Heart left ventricle (tissue), 16 donors: ENCODE measurements around the gene RIPK3. TPM values are rescaled to one million over a fixed set of nuclear protein-coding genes. Genes with fewer than 3 reads are reported as not detected.

Experiments
- ATAC-seq, 4 donors: fragments of 200-7000 bp; cut with Tn5 transposase; one replicate each; pipeline ENCODE4 v1.9.1; 2020 to 2022; ENCODE audit warnings: moderate library complexity in 4 of 4, mild to moderate bottlenecking in 3 of 4, moderate number of reproducible peaks in 1 of 4
- DNase-seq, 5 donors: peaks; one replicate each; pipeline ENCODE4 v3.0.0-alpha.2; 2020
- H3K27ac ChIP-seq, 12 donors: fragments of 200-600 bp; sonication (generic) in 4 of 12; one replicate each; pipeline versions ENCODE4 v1.5.0 to v1.8.0; 2016 to 2022; ENCODE audit warnings: mild to moderate bottlenecking in 2 of 12
- H3K27me3 ChIP-seq, 9 donors: fragments of 200-600 bp; sonication (generic) in 2 of 9; one replicate each; pipeline versions ENCODE4 v1.5.1 to v1.8.0; 2016 to 2022; ENCODE audit warnings: mild to moderate bottlenecking in 3 of 9
- H3K36me3 ChIP-seq, 9 donors: fragments of 200-600 bp; sonication (generic) in 2 of 9; one replicate each; pipeline versions ENCODE4 v1.5.0 to v1.8.0; 2018 to 2022; ENCODE audit warnings: mild to moderate bottlenecking in 2 of 9
- H3K4me1 ChIP-seq, 12 donors: fragments of 200-600 bp; sonication (generic) in 4 of 12; one replicate each; pipeline versions ENCODE4 v1.5.0 to v1.8.0; 2016 to 2022; ENCODE audit warnings: mild to moderate bottlenecking in 3 of 12
- H3K4me3 ChIP-seq, 12 donors: fragments of 200-600 bp; sonication (generic) in 4 of 12; one replicate each; pipeline versions ENCODE4 v1.5.0 to v1.8.0; 2017 to 2022; ENCODE audit warnings: mild to moderate bottlenecking in 9 of 12, moderate library complexity in 4 of 12
- H3K9me3 ChIP-seq, 12 donors: fragments of 200-600 bp; sonication (generic) in 4 of 12; one replicate each; pipeline versions ENCODE4 v1.5.0 to v1.8.0; 2016 to 2022; ENCODE audit warnings: mild to moderate bottlenecking in 1 of 12
- POLR2A ChIP-seq, 2 donors: fragments of 450-650 bp; IDR thresholded peaks; one replicate each; pipeline ENCODE4 v1.6.1; 2017; ENCODE audit warnings: antibody characterized with exemption in 2 of 2, mild to moderate bottlenecking in 2 of 2, moderate library complexity in 2 of 2
- WGBS, 4 donors: extraction: QIAGEN DNeasy Blood & Tissue Kit in 2 of 4; methylation state at CpG; one replicate each; pipeline versions ENCODE4 v1.1.5 to v1.1.7; 2013 to 2018; 5-methylcytosine and 5-hydroxymethylcytosine counted together
- intact Hi-C, 10 donors: fragments of 100-400 bp; cut with DNase I; formaldehyde crosslinking; loops; one replicate each; pipeline versions ENCODE4 v1.11.1 to v1.14.2; 2022
- polyA plus RNA-seq, 2 donors: library from polyadenylated mRNA; stranded (reverse); fragments of 200-250 nt; gene quantifications; one replicate each; pipeline ENCODE4 v1.2.3, GENCODE V29; 2013
- total RNA-seq, 9 donors: library from RNA; depleted of rRNA in 2 of 9; stranded (reverse); fragments of >200 nt in 2 of 9; fragmentation: NEBNext Ultra II Directional in 3 of 9; extraction: Animal tissue kit (Norgen Biotek cat#: 25700) in 3 of 9; gene quantifications; one replicate each; pipeline versions ENCODE4 v1.1.0 to v1.2.4, GENCODE V29; 2016 to 2023
- TF ChIP-seq, protein P1 (sequence below), 12 donors: fragments of 200-600 bp; sonication (generic) in 4 of 12; IDR thresholded peaks; one replicate each; pipeline versions ENCODE4 v1.5.0 to v1.8.0; 2018 to 2022; ENCODE audit warnings: antibody characterized with exemption in 12 of 12, mild to moderate bottlenecking in 5 of 12
- donor health status: ischemic (EF 13 %, LVEDD 7.1; RV severe dilation, severe dysfunction).
- donor health status: healthy with polysubstance abuse.
- donor health status: DM: no; HTN: yes; CAD: no.
- donor health status: DM: no; HTN: no; CAD: no.
- donor health status: ischemic (EF 25% LVEDD 6.9; RV normal size, moderate dysfunction).
- donor health status: ischemic (EF 25% LVEDD 5.7; RV mildly dilated, moderate dysfunction).
- donor health status: healthy.
- donor health status: DM: yes; HTN: yes; CAD: no.
- donor health status: ischemic (EF 35%, LVEDD 5.7; RV mildly dilated, moderate dysfunction).
- donor health status: nonischemic (EF 11% LVEDD 7.7; RV severe dilation, severe dysfunction).
- donor health status: DM: yes; HTN: yes; CAD: no.
- donor health status: PGD.
- donor health status: ischemic (EF 29% LVEDD 5.4; RV normal size, mild dysfunction).
- donor health status: nonischemic (EF 23%, LVEDD 6.1; RV moderate dilation, normal function).

The RIPK3 gene
- total and polyA plus RNA-seq, 11 donors: 0.75 to 10.5 (median 3.0) TPM

DNA sequence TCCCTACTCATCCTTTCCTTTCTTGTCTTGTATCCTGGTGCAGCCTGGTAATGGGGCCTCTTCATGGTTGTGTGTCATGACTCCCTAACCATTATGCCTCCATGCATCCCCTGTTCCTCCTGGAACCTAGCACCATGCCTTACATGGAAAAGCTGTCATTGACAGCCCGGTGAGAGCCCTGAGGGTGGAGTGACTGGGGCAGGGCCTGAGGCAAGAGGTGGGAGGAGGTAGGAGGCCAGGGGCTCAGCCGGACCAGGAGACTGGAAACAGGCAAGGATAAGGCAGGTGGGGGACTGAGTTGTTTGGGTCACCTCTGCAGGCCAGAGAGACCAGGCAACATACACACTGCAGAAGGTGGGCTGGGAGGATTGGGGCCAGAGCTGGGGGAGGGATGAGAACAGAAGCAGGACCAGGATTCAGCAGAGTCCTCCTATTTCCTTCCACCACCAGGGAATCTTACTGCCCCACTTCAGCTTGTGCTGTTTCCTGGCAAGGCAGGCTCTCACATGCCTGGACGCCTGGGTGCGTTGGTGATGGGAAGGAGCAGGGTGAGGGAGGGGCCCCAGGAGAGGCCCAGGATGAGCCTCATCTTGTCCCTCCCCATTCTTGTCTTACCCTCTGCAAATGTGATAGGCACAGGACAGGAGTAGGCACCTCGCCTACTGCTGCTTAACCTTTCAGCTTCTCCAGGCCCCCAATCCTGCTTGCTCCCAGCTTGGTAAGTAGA, 30.1 kb downstream of the RIPK3 start, which contains the start of gene LTB4R2:
TSS of gene LTB4R2 (plus strand) at position 603 of the 727 bp plus-strand sequence. CDS start 525 bp downstream, outside the sequence.
- peaks cover 9 to 71% (median 44%) of the 10 kb centered on the region in 12 donors for H3K4me1 ChIP-seq
- peak within 1 kb of the TSS; percentile 74 to 92 (median 88) for H3K27ac ChIP-seq
- peaks cover 0 to 32% (median 27%) of the 10 kb centered on the region in 9 donors for H3K36me3 ChIP-seq
- H3K27me3 ChIP-seq: no peaks in the 10 kb centered on the region
- no peak for ATAC-seq
- no peak for DNase-seq
- 68 to 79% (median 73%) methylated on average over 5 of the region's 5 CpGs for WGBS, 4 donors
- H3K4me3 ChIP-seq: peak within 1 kb of the TSS; percentile 25 to 81 (median 63)
- intact Hi-C loops: loop anchor here in 1 of 10 donors (5.0 kb wide), 1 partner anchor 128 kb away; no protein-coding TSS in a partner anchor
- TF ChIP-seq, protein P1, sequence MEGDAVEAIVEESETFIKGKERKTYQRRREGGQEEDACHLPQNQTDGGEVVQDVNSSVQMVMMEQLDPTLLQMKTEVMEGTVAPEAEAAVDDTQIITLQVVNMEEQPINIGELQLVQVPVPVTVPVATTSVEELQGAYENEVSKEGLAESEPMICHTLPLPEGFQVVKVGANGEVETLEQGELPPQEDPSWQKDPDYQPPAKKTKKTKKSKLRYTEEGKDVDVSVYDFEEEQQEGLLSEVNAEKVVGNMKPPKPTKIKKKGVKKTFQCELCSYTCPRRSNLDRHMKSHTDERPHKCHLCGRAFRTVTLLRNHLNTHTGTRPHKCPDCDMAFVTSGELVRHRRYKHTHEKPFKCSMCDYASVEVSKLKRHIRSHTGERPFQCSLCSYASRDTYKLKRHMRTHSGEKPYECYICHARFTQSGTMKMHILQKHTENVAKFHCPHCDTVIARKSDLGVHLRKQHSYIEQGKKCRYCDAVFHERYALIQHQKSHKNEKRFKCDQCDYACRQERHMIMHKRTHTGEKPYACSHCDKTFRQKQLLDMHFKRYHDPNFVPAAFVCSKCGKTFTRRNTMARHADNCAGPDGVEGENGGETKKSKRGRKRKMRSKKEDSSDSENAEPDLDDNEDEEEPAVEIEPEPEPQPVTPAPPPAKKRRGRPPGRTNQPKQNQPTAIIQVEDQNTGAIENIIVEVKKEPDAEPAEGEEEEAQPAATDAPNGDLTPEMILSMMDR (IDR thresholded peaks at IDR 0.05): no peak
- no peak for TF ChIP-seq POLR2A (IDR thresholded peaks at IDR 0.05)
- no peaks in the 10 kb centered on the region for H3K9me3 ChIP-seq

GRCh38 chr14:24308342-24309124, 31.3 kb downstream of the RIPK3 start:
- 82 to 87% (median 85%) methylated on average over 7 of the region's 7 CpGs for WGBS, 4 donors
- H3K27ac ChIP-seq: no peak overlapping the region
- peaks cover 0 to 44% (median 38%) of the 10 kb centered on the region in 9 donors for H3K36me3 ChIP-seq
- no peaks in the 10 kb centered on the region for H3K27me3 ChIP-seq
- ATAC-seq (no peak), DNase-seq (peak in 1 of 5 donors; percentile 18)
- H3K4me1 ChIP-seq: peaks cover 9 to 59% (median 37%) of the 10 kb centered on the region in 12 donors
- H3K4me3 ChIP-seq: no peak overlapping the region
- no peaks in the 10 kb centered on the region for H3K9me3 ChIP-seq
- intact Hi-C loops: no loop called here
- TF ChIP-seq POLR2A (IDR thresholded peaks at IDR 0.05): no peak
- TF ChIP-seq, protein P1 (IDR thresholded peaks at IDR 0.05): peak in 4 of 12 donors; percentile 1 to 40 (median 23)

- WGBS, 4 donors: 56 to 63% (median 61%) methylated on average over 6 of the region's 6 CpGs
- Histone ChIP-seq H3K9me3 (no peaks in the 10 kb centered on the region), H3K36me3 (peaks cover 0 to 52% (median 46%) of the 10 kb centered on the region in 9 donors), H3K27ac (no peak within 1 kb of the TSS), H3K4me3 (no peak within 1 kb of the TSS), H3K27me3 (no peaks in the 10 kb centered on the region), H3K4me1 (peaks cover 9 to 52% (median 32%) of the 10 kb centered on the region in 12 donors)
- TF ChIP-seq, protein P1 (IDR thresholded peaks at IDR 0.05): peak; percentile 79 to 96 (median 90)
- TF ChIP-seq POLR2A (IDR thresholded peaks at IDR 0.05): no peak
- peak in 3 of 4 donors; percentile 3 to 23 (median 13) for ATAC-seq
- intact Hi-C loops: no loop called here
- DNase-seq: peak in 3 of 5 donors; percentile 42 to 59 (median 58)
Measured at GRCh38 chr14:24307575-24308341, 32.0 kb downstream of the RIPK3 start, which contains the start of gene CIDEB. Gene CIDEB (minus strand): TSS chr14:24307977. CDS start chr14:24307858, 119 bp downstream.
